Mesendoderm (in vitro differentiated cells): Measurements from ENCODE around the gene RUSF1.

Experiments used
- DNase-seq: peaks from one replicate; pipeline ENCODE4 v3.0.0; 2013
- H2AK5ac ChIP-seq: 2 replicates; pipeline ENCODE4 v1.6.1; 2013; ENCODE audit warnings: low read length, inconsistent platforms
- H2BK120ac ChIP-seq: 2 replicates; pipeline ENCODE4 v1.6.1; 2013; ENCODE audit warnings: low read depth, mild to moderate bottlenecking, low read length, moderate library complexity, mixed read lengths
- H2BK15ac ChIP-seq: replicated peaks from 2 replicates; pipeline ENCODE4 v1.6.1; 2013; ENCODE audit warnings: low read depth, mild to moderate bottlenecking, moderate library complexity
- H2BK5ac ChIP-seq: 2 replicates; pipeline ENCODE4 v1.6.1; 2013; ENCODE audit warnings: low read length, inconsistent platforms
- H3K18ac ChIP-seq: 2 replicates; pipeline ENCODE4 v1.6.1; 2013; ENCODE audit warnings: mild to moderate bottlenecking, low read length, mixed read lengths
- H3K23ac ChIP-seq: one replicate; pipeline ENCODE4 v1.6.1; 2013; ENCODE audit warnings: low read length
- H3K27ac ChIP-seq: 2 replicates; pipeline ENCODE4 v1.5.1; 2013; ENCODE audit warnings: low read depth, mild to moderate bottlenecking, inconsistent platforms, low read length, moderate library complexity
- H3K27me3 ChIP-seq: 2 replicates; pipeline ENCODE4 v1.6.1; 2013; ENCODE audit warnings: low read length, control low read depth, mild to moderate bottlenecking, inconsistent platforms; ENCODE audit not compliant: insufficient read depth, poor library complexity
- H3K36me3 ChIP-seq: 2 replicates; pipeline ENCODE4 v1.6.1; 2013; ENCODE audit warnings: low read length, inconsistent platforms; ENCODE audit not compliant: control insufficient read depth, insufficient read depth
- H3K4ac ChIP-seq: one replicate; pipeline ENCODE4 v1.6.1; 2013; ENCODE audit warnings: low read depth, mild to moderate bottlenecking, low read length, moderate library complexity
- H3K4me1 ChIP-seq: 2 replicates; pipeline ENCODE4 v1.6.1; 2013; ENCODE audit warnings: low read depth, low read length, inconsistent platforms; ENCODE audit not compliant: control insufficient read depth
- H3K4me2 ChIP-seq: 2 replicates; pipeline ENCODE4 v1.6.1; 2013; ENCODE audit warnings: low read length
- H3K4me3 ChIP-seq: 2 replicates; pipeline ENCODE4 v1.5.1; 2013; ENCODE audit warnings: mild to moderate bottlenecking, low read length
- H3K56ac ChIP-seq: one replicate; pipeline ENCODE4 v1.6.1; 2013; ENCODE audit warnings: low read length
- H3K79me1 ChIP-seq: 2 replicates; pipeline ENCODE4 v1.6.1; 2013; ENCODE audit warnings: low read length, inconsistent platforms
- H3K79me2 ChIP-seq: 2 replicates; pipeline ENCODE4 v1.6.1; 2013; ENCODE audit warnings: mild to moderate bottlenecking, low read length; ENCODE audit not compliant: control insufficient read depth, insufficient read depth
- H3K9ac ChIP-seq: 2 replicates; pipeline ENCODE4 v1.6.1; 2013; ENCODE audit warnings: low read length, inconsistent platforms
- H4K5ac ChIP-seq: one replicate; pipeline ENCODE4 v1.6.1; 2013; ENCODE audit warnings: low read length
- H4K8ac ChIP-seq: one replicate; pipeline ENCODE4 v1.6.1; 2013; ENCODE audit warnings: low read depth, mild to moderate bottlenecking, control low read depth, low read length, moderate library complexity
- WGBS: extraction: QIAGEN DNeasy Blood & Tissue Kit; methylation state at CpG from one replicate; pipeline ENCODE4 v1.1.7; 2013; ENCODE audit warnings: low lambda C conversion rate, missing lambda C conversion rate; ENCODE audit not compliant: insufficient coverage; ENCODE audit errors: extremely low coverage; 5-methylcytosine and 5-hydroxymethylcytosine counted together

RUSF1 gene

GRCh38 chr16:31473264-31473984 is 34.8 kb downstream of the RUSF1 start:
- Histone ChIP-seq H3K4me3 (no peak overlapping the region), H3K4ac (no peak overlapping the region), H3K18ac (no peak overlapping the region), H3K4me1 (no peaks in the 10 kb centered on the region), H3K56ac (no peak overlapping the region), H2BK15ac (no peak overlapping the region), H2BK120ac (no peak overlapping the region), H3K4me2 (no peak overlapping the region), H3K79me2 (no peaks in the 10 kb centered on the region), H3K36me3 (no peaks in the 10 kb centered on the region), H3K27ac (no peak overlapping the region), H3K27me3 (peaks cover 3% of the 10 kb centered on the region), H2BK5ac (no peak overlapping the region), H3K23ac (no peak overlapping the region), H3K79me1 (no peaks in the 10 kb centered on the region), H2AK5ac (no peak overlapping the region), H4K8ac (no peak overlapping the region), H3K9ac (no peak overlapping the region), H4K5ac (no peak overlapping the region)
- no peak for DNase-seq
- no CpG with 5 or more reads among the region's 17 CpGs for WGBS

- Histone ChIP-seq H2BK120ac (no peak overlapping the region), H3K9ac (peak overlapping the region; percentile 86), H3K36me3 (no peaks in the 10 kb centered on the region), H2BK15ac (no peak overlapping the region), H3K4me1 (no peaks in the 10 kb centered on the region), H3K27ac (no peak overlapping the region), H3K18ac (peak overlapping the region; percentile 98), H3K4ac (no peak overlapping the region), H3K23ac (no peak overlapping the region), H3K56ac (peak overlapping the region; percentile 92), H2AK5ac (no peak overlapping the region), H4K5ac (no peak overlapping the region), H3K27me3 (peaks cover 3% of the 10 kb centered on the region), H3K4me2 (peak overlapping the region; percentile 79), H3K4me3 (peak overlapping the region; percentile 64), H3K79me1 (no peaks in the 10 kb centered on the region), H2BK5ac (no peak overlapping the region), H4K8ac (no peak overlapping the region), H3K79me2 (no peaks in the 10 kb centered on the region)
- DNase-seq = peak; percentile 88
- WGBS = no CpG with 5 or more reads among the region's 20 CpGs
Measured at GRCh38 chr16:31472709-31473203, 35.4 kb downstream of the RUSF1 start.

DNA sequence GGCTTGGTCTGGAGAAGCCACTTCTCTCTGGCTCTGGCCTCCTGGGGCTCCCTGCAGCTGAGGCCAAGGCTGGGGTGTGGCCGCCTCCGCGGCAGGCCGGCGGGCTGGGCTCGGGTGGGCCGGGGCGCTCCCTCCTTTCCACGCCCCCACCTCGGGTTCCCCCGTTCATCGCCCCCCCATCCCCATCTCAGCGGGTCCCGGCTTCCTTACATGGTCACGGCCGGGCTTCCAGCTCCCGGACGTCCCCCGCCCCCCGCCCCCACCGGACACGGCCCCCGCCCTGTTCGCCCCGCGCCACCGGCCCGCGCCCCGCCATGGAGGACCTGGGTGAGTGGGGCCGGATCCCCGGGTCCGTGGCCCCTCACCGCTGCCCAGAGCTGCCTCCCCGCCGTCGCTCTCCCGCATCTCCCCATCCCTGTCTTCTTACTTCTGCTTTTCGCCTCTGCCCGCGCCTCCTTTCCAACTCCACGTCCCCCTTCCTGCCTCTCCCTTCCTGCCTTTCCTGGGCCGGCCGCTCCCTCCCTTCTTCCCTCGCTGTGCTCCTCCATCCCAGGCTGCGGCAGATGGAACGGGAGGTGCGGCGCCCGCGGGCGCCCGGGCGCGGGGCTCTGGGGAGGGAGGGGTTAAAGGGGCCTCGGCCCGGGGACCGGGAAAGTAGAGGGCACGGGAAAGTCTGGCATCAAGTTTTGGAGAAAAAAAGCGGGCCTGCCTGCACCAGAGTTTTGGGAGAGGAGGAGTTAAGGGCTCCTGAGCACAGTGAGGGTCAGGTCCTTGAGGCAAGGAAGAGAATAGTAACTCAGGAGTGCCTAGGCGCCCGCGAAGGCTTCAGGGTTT is 36.1 kb downstream of the RUSF1 start, which contains the start of gene TGFB1I1:
Gene TGFB1I1, plus strand, starts transcription at position 278 of the 834 bp plus-strand sequence. Its CDS starts 37 bp downstream, at position 315.
- H2BK120ac ChIP-seq = peak within 1 kb of the TSS; percentile 46
- no peak within 1 kb of the TSS for H2BK15ac ChIP-seq
- H4K5ac ChIP-seq = peak within 1 kb of the TSS; percentile 17
- no peaks in the 10 kb centered on the region for H3K4me1 ChIP-seq
- peak within 1 kb of the TSS; percentile 31 for H3K27ac ChIP-seq
- H3K56ac ChIP-seq = peak within 1 kb of the TSS; percentile 92
- H3K4me2 ChIP-seq = peak within 1 kb of the TSS; percentile 79
- H4K8ac ChIP-seq = peak within 1 kb of the TSS; percentile 65
- peaks cover 3% of the 10 kb centered on the region for H3K27me3 ChIP-seq
- peak within 1 kb of the TSS; percentile 64 for H3K4me3 ChIP-seq
- H2BK5ac ChIP-seq = no peak within 1 kb of the TSS
- H3K79me2 ChIP-seq = no peaks in the 10 kb centered on the region
- no peaks in the 10 kb centered on the region for H3K79me1 ChIP-seq
- peak within 1 kb of the TSS; percentile 98 for H3K18ac ChIP-seq
- peak; percentile 63 for DNase-seq
- H2AK5ac ChIP-seq = peak within 1 kb of the TSS; percentile 51
- H3K4ac ChIP-seq = peak within 1 kb of the TSS; percentile 70
- peak within 1 kb of the TSS; percentile 86 for H3K9ac ChIP-seq
- H3K23ac ChIP-seq = peak within 1 kb of the TSS; percentile 24
- WGBS = no CpG with 5 or more reads among the region's 63 CpGs
- H3K36me3 ChIP-seq = no peaks in the 10 kb centered on the region

GRCh38 chr16:31471241-31471874 is 36.8 kb downstream of the RUSF1 start:
- Histone ChIP-seq H2BK15ac (no peak overlapping the region), H4K8ac (peak overlapping the region; percentile 65), H3K79me1 (no peaks in the 10 kb centered on the region), H2BK5ac (no peak overlapping the region), H3K79me2 (no peaks in the 10 kb centered on the region), H3K4me2 (peak overlapping the region; percentile 21), H3K4me3 (no peak overlapping the region), H4K5ac (peak overlapping the region; percentile 17), H3K56ac (peak overlapping the region; percentile 85), H3K18ac (peak overlapping the region; percentile 98), H3K23ac (peak overlapping the region; percentile 24), H2BK120ac (no peak overlapping the region), H3K27me3 (peaks cover 3% of the 10 kb centered on the region), H3K9ac (peak overlapping the region; percentile 69), H3K36me3 (no peaks in the 10 kb centered on the region), H3K4ac (peak overlapping the region; percentile 62), H3K4me1 (no peaks in the 10 kb centered on the region), H3K27ac (no peak overlapping the region), H2AK5ac (peak overlapping the region; percentile 51)
- WGBS = no CpG with 5 or more reads among the region's 15 CpGs
- DNase-seq = peak; percentile 37

GRCh38 chr16:31470615-31471014 is 37.6 kb downstream of the RUSF1 start:
- Histone ChIP-seq H3K27ac (no peak overlapping the region), H2BK5ac (no peak overlapping the region), H4K5ac (no peak overlapping the region), H3K4ac (no peak overlapping the region), H3K23ac (no peak overlapping the region), H4K8ac (no peak overlapping the region), H2BK15ac (no peak overlapping the region), H3K36me3 (no peaks in the 10 kb centered on the region), H3K18ac (no peak overlapping the region), H2BK120ac (no peak overlapping the region), H3K56ac (no peak overlapping the region), H2AK5ac (no peak overlapping the region), H3K4me2 (no peak overlapping the region), H3K79me2 (no peaks in the 10 kb centered on the region), H3K9ac (no peak overlapping the region), H3K79me1 (no peaks in the 10 kb centered on the region), H3K27me3 (peaks cover under 1% of the 10 kb centered on the region), H3K4me1 (no peaks in the 10 kb centered on the region), H3K4me3 (no peak overlapping the region)
- DNase-seq = no peak
- no CpG with 5 or more reads among the region's 3 CpGs for WGBS
